Testis (tissue), 3 donors: ENCODE results near the gene FIBCD1. TPM values are rescaled to one million over a fixed set of nuclear protein-coding genes. Genes with fewer than 3 reads are reported as not detected.
A peak's percentile ranks its signal among the peaks of the same experiment; 100 is the strongest.

Source experiments
- DNase-seq: peaks from one replicate; pipeline ENCODE4 v3.0.0-alpha.2; 2019
- H3K27ac ChIP-seq, 2 donors: fragments of 200-600 bp; sonication (generic); one replicate each; pipeline ENCODE4 v1.5.1; 2019
- H3K27me3 ChIP-seq: fragments of 200-600 bp; sonication (generic); one replicate; pipeline ENCODE4 v1.5.1; 2019
- H3K36me3 ChIP-seq: fragments of 200-600 bp; sonication (generic); one replicate; pipeline ENCODE4 v1.5.1; 2017; ENCODE audit warnings: low read depth; ENCODE audit errors: missing control alignments
- H3K4me1 ChIP-seq: fragments of 200-600 bp; sonication (generic); one replicate; pipeline ENCODE4 v1.5.1; 2019
- H3K4me3 ChIP-seq, 2 donors: fragments of 200-600 bp; sonication (generic); one replicate each; pipeline ENCODE4 v1.5.1; 2017 to 2019
- H3K9me3 ChIP-seq: fragments of 200-600 bp; sonication (generic); one replicate; pipeline ENCODE4 v1.5.1; 2017
- POLR2A ChIP-seq: fragments of 450-650 bp; IDR thresholded peaks from one replicate; pipeline ENCODE4 v1.6.1; 2017; ENCODE audit warnings: antibody characterized with exemption, mild to moderate bottlenecking, moderate library complexity
- WGBS, 2 donors: methylation state at CpG; one replicate each; pipeline ENCODE4 v1.1.5; 2018; 5-methylcytosine and 5-hydroxymethylcytosine counted together
- intact Hi-C: fragments of 100-400 bp; cut with DNase I; formaldehyde crosslinking; loops from one replicate; pipeline ENCODE4 v1.15.1; 2023; ENCODE audit warnings: low total_unique reads
- polyA plus RNA-seq: library from polyadenylated mRNA; stranded (reverse); fragments of 350-450 nt; fragmentation: Illumina TruSeq; extraction: RNeasy Lipid Tissue Mini Kit (QIAGEN cat#74804); gene quantifications from one replicate; pipeline ENCODE4 v1.2.3, GENCODE V29; 2014; ENCODE audit warnings: low read depth, low replicate concordance; ENCODE audit not compliant: insufficient read depth
- total RNA-seq, 2 donors: library from RNA; depleted of rRNA; stranded (reverse); fragments of >200 nt; gene quantifications; one replicate each; pipeline ENCODE4 v1.2.3, GENCODE V29; 2016
- TF ChIP-seq, protein P1 (sequence below), 3 experiments: fragments of 450-650 bp in 2 of 3; fragments of 200-600 bp in 1 of 3; sonication (generic) in 1 of 3; IDR thresholded peaks; one replicate each; pipeline ENCODE4 v1.5.1; 2016 to 2019; ENCODE audit warnings: antibody characterized with exemption in 3 of 3, mild to moderate bottlenecking in 2 of 3, moderate library complexity in 1 of 3

FIBCD1 gene
- total and polyA plus RNA-seq, 3 donors from 2014 or later: 20.8 to 33.5 (median 29.1) TPM

GRCh38 chr9:130892477-130893304, 46.4 kb downstream of the FIBCD1 start:
- intact Hi-C loops: no loop called here
- 71 to 74% methylated on average over 24 of the region's 24 CpGs for WGBS, 2 donors
- H3K9me3 ChIP-seq: no peaks in the 10 kb centered on the region
- H3K4me1 ChIP-seq: peaks cover 37% of the 10 kb centered on the region
- H3K27me3 ChIP-seq: no peaks in the 10 kb centered on the region
- peak; percentile 39 for DNase-seq
- no peak for TF ChIP-seq POLR2A
- TF ChIP-seq, protein P1, sequence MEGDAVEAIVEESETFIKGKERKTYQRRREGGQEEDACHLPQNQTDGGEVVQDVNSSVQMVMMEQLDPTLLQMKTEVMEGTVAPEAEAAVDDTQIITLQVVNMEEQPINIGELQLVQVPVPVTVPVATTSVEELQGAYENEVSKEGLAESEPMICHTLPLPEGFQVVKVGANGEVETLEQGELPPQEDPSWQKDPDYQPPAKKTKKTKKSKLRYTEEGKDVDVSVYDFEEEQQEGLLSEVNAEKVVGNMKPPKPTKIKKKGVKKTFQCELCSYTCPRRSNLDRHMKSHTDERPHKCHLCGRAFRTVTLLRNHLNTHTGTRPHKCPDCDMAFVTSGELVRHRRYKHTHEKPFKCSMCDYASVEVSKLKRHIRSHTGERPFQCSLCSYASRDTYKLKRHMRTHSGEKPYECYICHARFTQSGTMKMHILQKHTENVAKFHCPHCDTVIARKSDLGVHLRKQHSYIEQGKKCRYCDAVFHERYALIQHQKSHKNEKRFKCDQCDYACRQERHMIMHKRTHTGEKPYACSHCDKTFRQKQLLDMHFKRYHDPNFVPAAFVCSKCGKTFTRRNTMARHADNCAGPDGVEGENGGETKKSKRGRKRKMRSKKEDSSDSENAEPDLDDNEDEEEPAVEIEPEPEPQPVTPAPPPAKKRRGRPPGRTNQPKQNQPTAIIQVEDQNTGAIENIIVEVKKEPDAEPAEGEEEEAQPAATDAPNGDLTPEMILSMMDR (IDR thresholded peaks at IDR 0.05): no peak
- no peak overlapping the region for H3K4me3 ChIP-seq
- no peaks in the 10 kb centered on the region for H3K36me3 ChIP-seq
- H3K27ac ChIP-seq: no peak overlapping the region

- Histone ChIP-seq H3K9me3 (no peaks in the 10 kb centered on the region), H3K36me3 (no peaks in the 10 kb centered on the region), H3K4me3 (no peak overlapping the region), H3K4me1 (peaks cover 37% of the 10 kb centered on the region), H3K27ac (no peak overlapping the region), H3K27me3 (no peaks in the 10 kb centered on the region)
- no peak for DNase-seq
- intact Hi-C loops: no loop called here
- 62 to 77% methylated on average over 18 of the region's 18 CpGs for WGBS, 2 donors
- TF ChIP-seq, protein P1 (IDR thresholded peaks at IDR 0.05): no peak
- no peak for TF ChIP-seq POLR2A
Measured at GRCh38 chr9:130891688-130892476, 47.2 kb downstream of the FIBCD1 start.

GRCh38 chr9:130890870-130891687, 48.0 kb downstream of the FIBCD1 start:
- peaks cover 37% of the 10 kb centered on the region for H3K4me1 ChIP-seq

DNA sequence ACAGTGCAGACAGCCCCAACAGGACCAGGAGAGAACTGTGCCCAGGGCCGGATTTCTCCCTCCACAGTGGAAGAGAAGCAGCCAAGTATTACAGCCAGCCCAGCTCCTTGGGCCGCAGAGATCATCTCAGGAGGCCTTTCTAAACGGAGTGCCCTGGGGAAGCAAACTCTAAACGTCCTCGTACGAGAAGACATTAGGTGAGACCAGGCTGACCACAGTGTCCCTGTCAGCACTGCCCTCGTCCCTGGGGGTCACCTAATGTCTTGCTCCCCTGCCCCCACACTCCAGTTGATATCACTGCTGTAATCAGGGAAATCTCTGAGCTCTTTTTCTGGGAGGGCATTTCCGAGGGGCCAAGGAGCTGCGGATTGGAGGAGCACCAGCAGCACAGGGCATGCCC, 48.9 kb downstream of the FIBCD1 start:
- Histone ChIP-seq H3K4me3 (no peak overlapping the region), H3K27ac (no peak overlapping the region), H3K4me1 (peaks cover 36% of the 10 kb centered on the region), H3K9me3 (no peaks in the 10 kb centered on the region), H3K27me3 (no peaks in the 10 kb centered on the region), H3K36me3 (no peaks in the 10 kb centered on the region)
- DNase-seq: no peak
- intact Hi-C loops: no loop called here
- WGBS, 2 donors: 57 to 94% methylated on average over 5 to 9 of the region's 9 CpGs
- TF ChIP-seq, protein P1 (IDR thresholded peaks at IDR 0.05): no peak

More at GRCh38 chr9:130890870-130891687, 48.0 kb downstream of the FIBCD1 start:
- intact Hi-C loops: no loop called here
- no peaks in the 10 kb centered on the region for H3K9me3 ChIP-seq
- no peaks in the 10 kb centered on the region for H3K36me3 ChIP-seq
- TF ChIP-seq POLR2A: no peak
- TF ChIP-seq, protein P1 (IDR thresholded peaks at IDR 0.05): no peak
- WGBS, 2 donors: 59 to 81% methylated on average over 19 to 20 of the region's 20 CpGs
- H3K27ac ChIP-seq: no peak overlapping the region
- DNase-seq: no peak
- no peak overlapping the region for H3K4me3 ChIP-seq
- H3K27me3 ChIP-seq: no peaks in the 10 kb centered on the region
